SK-N-MC (cell line): ENCODE data around the gene NLGN1.

Experiments used
- EZH2 ChIP-seq: fragments of 200-600 bp; sonication (generic); IDR thresholded peaks from one replicate; pipeline ENCODE4 v1.6.1; 2017; ENCODE audit warnings: antibody characterized with exemption
- POLR2AphosphoS5 ChIP-seq: IDR thresholded peaks from 2 replicates; pipeline ENCODE4 v1.6.1; 2012; ENCODE audit warnings: mild to moderate bottlenecking, low read depth, low read length, borderline replicate concordance

GRCh38 chr3:173584093-173584837 is 186.7 kb downstream of the NLGN1 start:
- TF ChIP-seq POLR2AphosphoS5 (no peak), EZH2 (no peak)
